CD4-positive, alpha-beta memory T cell (primary cell): ENCODE results near the gene NOL4L. TPM values are rescaled to one million over a fixed set of nuclear protein-coding genes. Genes with fewer than 3 reads are reported as not detected.

Experiments
- CTCF ChIA-PET: fragments of 350-600 bp; sonication (Branson Sonifier 250); formaldehyde crosslinking; loops from one replicate; lab custom pipeline; 2021; ENCODE audit warnings: inconsistent platforms; ENCODE audit not compliant: partially characterized antibody; lab: Charles Lee
- POLR2A ChIA-PET: fragments of 350-600 bp; sonication (Branson Sonifier 250); formaldehyde crosslinking; loops from one replicate; lab custom pipeline; 2021; ENCODE audit not compliant: partially characterized antibody; lab: Charles Lee
- DNase-seq, 5 donors: peaks; one replicate each; pipeline versions ENCODE4 v3.0.0 to v3.0.0-alpha.2; 2020 to 2022; ENCODE audit warnings: mixed read lengths in 1 of 5
- H3K27ac ChIP-seq: one replicate; pipeline ENCODE4 v1.7.0; 2013; ENCODE audit warnings: low read depth, low read length
- H3K27me3 ChIP-seq: 2 replicates; pipeline ENCODE4 v1.7.0; 2013; ENCODE audit warnings: mild to moderate bottlenecking, low read length, moderate library complexity; ENCODE audit not compliant: insufficient read depth
- H3K36me3 ChIP-seq: 2 replicates; pipeline ENCODE4 v1.7.0; 2013; ENCODE audit warnings: mild to moderate bottlenecking, low read length, moderate library complexity; ENCODE audit not compliant: insufficient read depth
- H3K4me1 ChIP-seq: 2 replicates; pipeline ENCODE4 v1.7.0; 2013; ENCODE audit warnings: mild to moderate bottlenecking, low read length, moderate library complexity; ENCODE audit not compliant: insufficient read depth
- H3K4me3 ChIP-seq, 2 donors: one replicate each; pipeline ENCODE4 v1.7.0; 2013; ENCODE audit warnings: low read length in 2 of 2, mild to moderate bottlenecking in 1 of 2
- H3K9me3 ChIP-seq, 2 donors: one replicate each; pipeline ENCODE4 v1.7.0; 2013; ENCODE audit warnings: low read length in 2 of 2, control low read depth in 1 of 2; ENCODE audit not compliant: control insufficient read depth in 1 of 2
- H3K27ac Mint-ChIP-seq, 7 donors: one replicate each; pipeline ENCODE4 v1.8.0; 2020 to 2021; ENCODE audit warnings: mixed read lengths in 7 of 7, mild to moderate bottlenecking in 6 of 7, inconsistent platforms in 3 of 7, moderate library complexity in 3 of 7
- H3K27me3 Mint-ChIP-seq, 2 donors: one replicate each; pipeline ENCODE4 v1.8.0; 2020 to 2021; ENCODE audit warnings: mixed read lengths in 2 of 2
- H3K36me3 Mint-ChIP-seq, 2 donors: one replicate each; pipeline ENCODE4 v1.8.0; 2020 to 2021; ENCODE audit warnings: mixed read lengths in 2 of 2, inconsistent platforms in 1 of 2, mild to moderate bottlenecking in 1 of 2
- H3K4me1 Mint-ChIP-seq, 4 donors: one replicate each; pipeline ENCODE4 v1.8.0; 2020 to 2021; ENCODE audit warnings: mixed read lengths in 4 of 4, mild to moderate bottlenecking in 1 of 4
- H3K4me3 Mint-ChIP-seq, 8 donors: one replicate each; pipeline ENCODE4 v1.8.0; 2020 to 2021; ENCODE audit warnings: mixed read lengths in 8 of 8, mild to moderate bottlenecking in 7 of 8, moderate library complexity in 6 of 8, inconsistent platforms in 3 of 8
- H3K9me3 Mint-ChIP-seq, 8 donors: one replicate each; pipeline ENCODE4 v1.8.0; 2020 to 2021; ENCODE audit warnings: mixed read lengths in 8 of 8, mild to moderate bottlenecking in 5 of 8, inconsistent platforms in 3 of 8, moderate library complexity in 1 of 8
- intact Hi-C: fragments of 100-400 bp; cut with micrococcal nuclease; formaldehyde crosslinking; loops from one replicate; pipeline ENCODE4 v1.15.1; 2023
- polyA plus RNA-seq, 2 donors: library from polyadenylated mRNA; unstranded; fragments of 300-500 nt; fragmentation: Illumina TruSeq; gene quantifications; one replicate each; pipeline ENCODE4 v1.2.3, GENCODE V29; 2021
- total RNA-seq, 2 experiments: library from RNA; stranded (reverse); gene quantifications; one replicate each; pipeline ENCODE4 v1.2.3, GENCODE V29; 2021

NOL4L gene
- total and polyA plus RNA-seq, 4 experiments from 2014 or later = 7.0 to 74.2 (median 47.5) TPM

- Mint-ChIP-seq H3K4me3 (no peak overlapping the region), H3K9me3 (no peaks in the 10 kb centered on the region), H3K4me1 (peaks cover 0 to 4% (median 0%) of the 10 kb centered on the region in 4 donors), H3K27me3 (no peaks in the 10 kb centered on the region), H3K27ac (no peak overlapping the region), H3K36me3 (peaks cover 0 to 24% of the 10 kb centered on the region in 2 donors)
- no peak overlapping the region for H3K27ac ChIP-seq
- ChIA-PET CTCF (no interaction called here), POLR2A (no interaction called here)
- peaks cover 4% of the 10 kb centered on the region for H3K36me3 ChIP-seq
- intact Hi-C loops = no loop called here
- no peaks in the 10 kb centered on the region for H3K27me3 ChIP-seq
- H3K4me1 ChIP-seq = no peaks in the 10 kb centered on the region
- H3K9me3 ChIP-seq = no peaks in the 10 kb centered on the region
- H3K4me3 ChIP-seq = no peak overlapping the region
- no peak for DNase-seq
Measured at GRCh38 chr20:32463642-32464400, 121.3 kb downstream of the NOL4L start.

GRCh38 chr20:32462900-32463641, 122.1 kb downstream of the NOL4L start:
- Mint-ChIP-seq H3K9me3 (peaks cover 0 to 2% (median 0%) of the 10 kb centered on the region in 8 donors), H3K36me3 (peaks cover 0 to 30% of the 10 kb centered on the region in 2 donors), H3K27me3 (no peaks in the 10 kb centered on the region), H3K4me1 (peaks cover 0 to 7% (median under 1%) of the 10 kb centered on the region in 4 donors), H3K4me3 (no peak overlapping the region), H3K27ac (peak overlapping the region in 1 of 7 donors; percentile 29)
- no peaks in the 10 kb centered on the region for H3K9me3 ChIP-seq
- H3K27me3 ChIP-seq = no peaks in the 10 kb centered on the region
- ChIA-PET CTCF (no interaction called here), POLR2A (no interaction called here)
- H3K4me1 ChIP-seq = no peaks in the 10 kb centered on the region
- no peak overlapping the region for H3K27ac ChIP-seq
- H3K4me3 ChIP-seq = no peak overlapping the region
- H3K36me3 ChIP-seq = peaks cover 4% of the 10 kb centered on the region
- DNase-seq = no peak
- intact Hi-C loops = no loop called here

- POLR2A ChIA-PET = interaction anchor here (0.9 to 1.5 kb wide), 2 partner anchors 16 to 18 kb away, joined by 3 to 4 read pairs; no protein-coding TSS in a partner anchor
Measured at GRCh38 chr20:32461836-32462600, 123.1 kb downstream of the NOL4L start.

GRCh38 chr20:32460683-32461320, 124.3 kb downstream of the NOL4L start:
- no peak overlapping the region for H3K27ac ChIP-seq
- Mint-ChIP-seq H3K36me3 (peaks cover 0 to 32% of the 10 kb centered on the region in 2 donors), H3K27ac (no peak overlapping the region), H3K9me3 (peaks cover 0 to 2% (median 0%) of the 10 kb centered on the region in 8 donors), H3K4me1 (peaks cover 0 to 7% (median under 1%) of the 10 kb centered on the region in 4 donors), H3K27me3 (no peaks in the 10 kb centered on the region), H3K4me3 (no peak overlapping the region)
- H3K36me3 ChIP-seq = peaks cover 10% of the 10 kb centered on the region
- ChIA-PET CTCF (interaction anchor here (0.6 kb wide), 1 partner anchor 235 kb away, joined by 3 read pairs; no protein-coding TSS in a partner anchor), POLR2A (interaction anchor here (0.5 to 1.5 kb wide), 4 partner anchors 17 to 1391 kb away, joined by 3 to 4 read pairs (median 3); no protein-coding TSS in a partner anchor)
- no peak for DNase-seq
- H3K4me1 ChIP-seq = no peaks in the 10 kb centered on the region
- no peaks in the 10 kb centered on the region for H3K27me3 ChIP-seq
- H3K4me3 ChIP-seq = no peak overlapping the region
- intact Hi-C loops = no loop called here
- no peaks in the 10 kb centered on the region for H3K9me3 ChIP-seq

More at GRCh38 chr20:32461836-32462600, 123.1 kb downstream of the NOL4L start:
- H3K4me3 ChIP-seq = no peak overlapping the region
- Mint-ChIP-seq H3K27ac (peak overlapping the region in 4 of 7 donors; percentile 32 to 78 (median 66)), H3K27me3 (no peaks in the 10 kb centered on the region), H3K4me3 (no peak overlapping the region), H3K36me3 (peaks cover 0 to 30% of the 10 kb centered on the region in 2 donors), H3K9me3 (peaks cover 0 to 2% (median 0%) of the 10 kb centered on the region in 8 donors), H3K4me1 (peaks cover 0 to 7% (median under 1%) of the 10 kb centered on the region in 4 donors)
- CTCF ChIA-PET = no interaction called here
- no peak overlapping the region for H3K27ac ChIP-seq
- no peaks in the 10 kb centered on the region for H3K9me3 ChIP-seq
- H3K4me1 ChIP-seq = no peaks in the 10 kb centered on the region
- no peaks in the 10 kb centered on the region for H3K27me3 ChIP-seq
- intact Hi-C loops = no loop called here
- peaks cover 4% of the 10 kb centered on the region for H3K36me3 ChIP-seq
- no peak for DNase-seq

GRCh38 chr20:32460231-32460630, 124.9 kb downstream of the NOL4L start:
- Histone ChIP-seq H3K9me3 (no peaks in the 10 kb centered on the region), H3K4me1 (no peaks in the 10 kb centered on the region), H3K4me3 (no peak overlapping the region), H3K27ac (no peak overlapping the region), H3K27me3 (no peaks in the 10 kb centered on the region), H3K36me3 (peaks cover 14% of the 10 kb centered on the region)
- Mint-ChIP-seq H3K4me3 (no peak overlapping the region), H3K27me3 (no peaks in the 10 kb centered on the region), H3K4me1 (peaks cover 0 to 7% (median under 1%) of the 10 kb centered on the region in 4 donors), H3K36me3 (peaks cover 0 to 34% of the 10 kb centered on the region in 2 donors), H3K27ac (peak overlapping the region in 3 of 7 donors; percentile 46 to 67 (median 55)), H3K9me3 (peaks cover 0 to 2% (median 0%) of the 10 kb centered on the region in 8 donors)
- no peak for DNase-seq
- ChIA-PET POLR2A (interaction anchor here (0.5 to 1.5 kb wide), 2 partner anchors 17 to 1392 kb away, joined by 3 to 4 read pairs; no protein-coding TSS in a partner anchor), CTCF (interaction anchor here (1.2 kb wide), 1 partner anchor 212 kb away, joined by 3 read pairs; no protein-coding TSS in a partner anchor)
- intact Hi-C loops = no loop called here

GRCh38 chr20:32458837-32459220, 126.3 kb downstream of the NOL4L start:
- POLR2A ChIA-PET = interaction anchor here (0.6 kb wide), 1 partner anchor 62 kb away, joined by 4 read pairs; no protein-coding TSS in a partner anchor
- intact Hi-C loops = no loop called here
- CTCF ChIA-PET = no interaction called here
- H3K27ac Mint-ChIP-seq = peak overlapping the region in 5 of 7 donors; percentile 6 to 80 (median 65)
- no peak overlapping the region for H3K4me3 Mint-ChIP-seq
- Histone ChIP-seq H3K4me1 (no peaks in the 10 kb centered on the region), H3K9me3 (no peaks in the 10 kb centered on the region), H3K36me3 (peaks cover 28% of the 10 kb centered on the region), H3K27me3 (no peaks in the 10 kb centered on the region), H3K27ac (no peak overlapping the region), H3K4me3 (no peak overlapping the region)
- H3K9me3 Mint-ChIP-seq = peaks cover 0 to 2% (median 0%) of the 10 kb centered on the region in 8 donors
- peaks cover 4 to 35% of the 10 kb centered on the region in 2 donors for H3K36me3 Mint-ChIP-seq
- no peaks in the 10 kb centered on the region for H3K27me3 Mint-ChIP-seq
- DNase-seq = no peak
- peaks cover 0 to 7% (median under 1%) of the 10 kb centered on the region in 4 donors for H3K4me1 Mint-ChIP-seq
